Measurements from ENCODE around the gene C20orf144.
"Not testable (repeated sequence)": the region's sequence is repeated elsewhere in the genome, so short reads cannot be mapped to it uniquely, and the experiment has no call there.

The C20orf144 gene

DNA sequence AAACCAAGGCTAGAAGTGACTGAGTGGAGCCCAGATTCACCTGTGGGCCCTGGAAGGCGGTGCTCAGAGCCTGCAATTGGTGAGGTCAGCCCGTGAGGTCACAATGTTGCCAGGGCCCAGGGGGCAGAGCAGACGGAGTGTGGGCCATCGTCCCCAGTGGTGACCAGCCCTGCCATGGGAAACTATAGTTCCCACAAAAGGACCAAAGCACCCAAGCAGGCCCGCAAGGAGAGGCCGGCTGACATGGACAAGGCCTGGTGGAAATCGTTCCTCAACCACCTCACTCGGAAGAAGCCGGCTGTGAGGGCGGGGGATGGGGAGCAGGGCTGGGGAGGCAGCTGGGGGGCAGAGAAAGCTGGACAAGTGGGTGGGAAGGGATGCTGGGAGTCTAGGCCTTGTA, at the start of gene C20orf144:
Gene C20orf144, plus strand, starts transcription at position 156 of the 400 bp plus-strand sequence. Its CDS starts 19 bp downstream, at position 175.
- FAIRE-seq = no peak

DNA sequence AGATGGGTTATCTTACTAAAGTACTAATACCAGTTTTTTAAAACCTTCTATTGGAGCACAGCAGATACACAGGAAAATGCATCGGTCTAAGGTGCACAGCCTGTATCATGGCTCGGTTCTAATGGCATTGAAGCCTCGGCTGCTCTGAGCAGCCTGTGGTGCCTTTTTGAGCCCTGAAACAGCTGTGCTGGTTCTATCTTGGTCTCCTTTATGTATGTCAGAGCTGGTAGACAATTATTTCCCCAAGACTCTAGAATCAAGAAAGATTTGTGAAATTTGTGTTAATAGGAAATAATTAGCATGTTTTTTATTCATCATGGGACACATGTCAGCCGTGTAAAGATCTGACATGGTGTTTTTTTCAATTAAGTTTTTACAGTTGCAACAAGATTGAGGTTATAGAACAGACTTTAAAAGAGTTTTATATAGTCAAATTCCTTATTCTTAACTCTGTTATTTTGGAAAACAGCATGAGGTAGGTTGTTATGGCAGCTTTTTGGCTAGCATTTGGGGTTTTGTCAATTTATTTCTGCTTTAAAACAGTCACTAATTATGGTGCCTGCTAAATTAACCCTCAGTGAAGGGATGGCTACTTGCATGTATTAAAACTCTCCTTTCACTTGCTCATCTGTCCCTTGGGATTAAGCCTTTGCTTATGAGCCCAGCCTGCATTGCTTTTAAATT, 40.3 kb upstream of the C20orf144 start:
- no peak for FAIRE-seq

- FAIRE-seq = no peak
Observed at GRCh38 chr20:33622705-33623365, 39.3 kb upstream of the C20orf144 start.

DNA sequence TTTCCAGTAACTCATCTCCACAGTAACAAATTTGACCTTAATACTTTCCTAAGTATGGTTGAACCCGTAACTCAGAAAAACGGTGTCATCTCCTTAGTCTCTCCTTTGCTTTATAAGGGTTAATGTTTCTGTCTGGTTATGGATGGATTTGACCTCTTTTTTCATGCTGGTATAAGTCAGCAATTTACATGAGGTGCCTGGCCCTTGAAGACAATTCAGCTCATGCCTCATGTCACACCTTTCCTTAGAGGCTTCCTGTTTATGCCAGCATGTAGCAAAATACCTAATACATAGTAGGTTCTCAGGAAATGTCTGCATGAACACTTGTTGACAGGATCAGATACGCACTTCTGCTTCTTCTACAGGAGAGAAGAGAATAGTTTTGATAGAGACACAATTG, 37.7 kb upstream of the C20orf144 start:
- FAIRE-seq = no peak

GRCh38 chr20:33626190-33626589, 35.9 kb upstream of the C20orf144 start:
- no peak for FAIRE-seq

DNA sequence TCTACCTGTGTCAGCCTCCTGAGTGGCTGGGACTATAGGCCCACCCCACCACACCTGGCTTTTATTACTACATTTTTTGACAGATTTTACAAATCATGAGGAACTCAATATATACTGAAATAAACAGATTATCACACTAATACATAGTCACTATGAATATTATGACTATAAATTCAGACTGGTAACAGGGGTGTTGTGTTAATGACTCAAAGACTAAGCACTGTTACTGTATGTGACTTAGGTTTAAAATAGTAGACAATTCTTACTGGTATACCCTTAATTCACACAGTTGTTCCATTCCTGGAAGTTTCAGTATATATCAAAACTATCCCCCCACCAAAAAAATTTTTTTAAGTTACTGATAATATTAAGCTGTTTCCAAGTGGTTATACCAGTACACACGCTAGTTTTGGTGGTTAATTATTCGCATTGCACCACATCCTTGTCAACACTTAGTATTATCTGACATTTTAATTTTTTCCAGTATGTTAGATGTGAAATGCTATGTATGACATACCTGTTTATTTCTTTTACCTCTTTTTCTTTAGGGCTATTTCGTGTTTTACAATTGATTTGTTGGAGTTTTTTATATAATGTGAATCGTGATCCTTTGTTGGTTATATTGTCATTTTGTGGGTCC, 34.4 kb upstream of the C20orf144 start:
- no peak for FAIRE-seq

DNA sequence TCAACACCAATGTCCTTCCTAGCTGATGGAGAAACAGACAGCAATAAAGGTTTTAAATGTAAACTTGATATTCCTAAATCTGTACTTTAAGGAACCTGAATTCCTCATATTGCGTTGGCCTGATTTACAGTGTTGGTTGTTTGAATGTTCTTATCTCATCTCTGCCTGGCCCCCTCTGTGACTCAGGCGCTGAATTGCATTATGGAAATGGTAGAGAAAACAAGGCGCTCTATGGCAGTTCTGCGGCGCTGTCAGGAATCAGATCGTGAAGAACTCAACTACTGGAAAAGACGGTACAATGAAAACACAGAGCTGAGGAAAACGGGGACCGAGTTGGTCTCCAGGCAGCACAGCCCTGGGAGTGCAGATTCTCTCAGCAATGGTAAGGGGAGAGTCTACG, 32.6 kb upstream of the C20orf144 start:
- no peak for FAIRE-seq

DNA sequence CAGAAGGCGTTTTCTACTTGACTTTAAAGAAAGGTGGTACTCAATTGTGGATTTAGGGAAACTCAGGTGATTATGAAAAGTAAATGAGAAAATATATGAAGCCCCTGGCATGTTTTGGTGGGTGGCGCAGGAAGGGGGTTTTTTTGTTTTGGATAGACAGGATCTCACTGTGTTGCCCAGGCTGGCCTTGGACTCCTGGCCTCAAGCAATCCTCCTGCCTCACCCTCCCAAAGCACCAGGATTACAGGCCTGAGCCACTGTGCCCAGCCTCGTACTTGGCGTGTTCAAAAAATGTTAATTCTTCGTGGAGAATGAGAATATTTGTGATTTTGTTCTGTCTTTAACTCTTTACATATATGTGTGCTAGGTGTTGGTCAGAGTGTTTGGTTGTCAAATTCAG, 32.1 kb upstream of the C20orf144 start:
- FAIRE-seq = no peak

GRCh38 chr20:33630507-33630906, 31.6 kb upstream of the C20orf144 start:
- no peak for FAIRE-seq

DNA sequence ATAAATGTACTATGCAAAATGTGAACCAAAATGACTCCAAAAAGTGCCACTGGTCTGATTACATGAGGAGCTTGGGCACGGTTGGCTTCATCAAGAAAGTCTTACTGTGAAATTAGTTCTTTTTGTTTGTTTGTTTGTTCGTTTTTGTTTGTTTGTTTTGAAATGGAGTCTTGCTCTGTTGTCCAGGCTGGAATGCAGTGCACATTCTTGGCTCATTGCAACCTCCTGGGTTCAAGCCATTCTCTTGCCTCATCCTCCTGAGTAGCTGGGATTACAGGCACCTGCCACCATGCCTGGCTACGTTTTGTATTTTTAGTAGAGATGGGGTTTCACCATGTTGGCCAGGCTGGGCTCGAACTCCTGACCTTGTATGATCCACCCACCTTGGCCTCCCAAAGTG, 30.2 kb upstream of the C20orf144 start:
- FAIRE-seq = not testable (repeated sequence)

GRCh38 chr20:33635341-33635740, 26.8 kb upstream of the C20orf144 start:
- no peak for FAIRE-seq

GRCh38 chr20:33636776-33637175, 25.4 kb upstream of the C20orf144 start:
- no peak for FAIRE-seq

DNA sequence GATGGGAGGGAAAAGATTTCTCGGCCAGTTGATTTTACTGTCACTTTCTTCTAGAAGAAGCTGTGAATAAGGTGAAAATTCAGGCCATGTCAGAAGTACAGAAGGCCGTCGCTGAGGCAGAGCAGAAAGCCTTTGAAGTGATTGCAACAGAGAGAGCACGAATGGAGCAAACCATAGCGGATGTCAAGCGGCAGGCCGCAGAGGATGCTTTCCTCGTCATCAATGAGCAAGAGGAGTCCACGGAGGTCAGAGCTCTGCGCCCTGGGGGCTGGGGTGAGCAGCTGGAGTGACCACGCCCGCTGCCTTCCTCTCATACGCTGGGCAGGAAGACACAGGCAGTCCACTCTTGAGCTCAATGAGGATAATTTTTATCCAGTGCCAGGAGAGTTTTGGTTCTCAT, 21.8 kb upstream of the C20orf144 start:
- no peak for FAIRE-seq

GRCh38 chr20:33644313-33645071, 17.6 kb upstream of the C20orf144 start:
- no peak for FAIRE-seq

GRCh38 chr20:33645072-33645358, 17.1 kb upstream of the C20orf144 start:
- FAIRE-seq = no peak

- FAIRE-seq = no peak
Observed at GRCh38 chr20:33645396-33645795, 16.7 kb upstream of the C20orf144 start.

DNA sequence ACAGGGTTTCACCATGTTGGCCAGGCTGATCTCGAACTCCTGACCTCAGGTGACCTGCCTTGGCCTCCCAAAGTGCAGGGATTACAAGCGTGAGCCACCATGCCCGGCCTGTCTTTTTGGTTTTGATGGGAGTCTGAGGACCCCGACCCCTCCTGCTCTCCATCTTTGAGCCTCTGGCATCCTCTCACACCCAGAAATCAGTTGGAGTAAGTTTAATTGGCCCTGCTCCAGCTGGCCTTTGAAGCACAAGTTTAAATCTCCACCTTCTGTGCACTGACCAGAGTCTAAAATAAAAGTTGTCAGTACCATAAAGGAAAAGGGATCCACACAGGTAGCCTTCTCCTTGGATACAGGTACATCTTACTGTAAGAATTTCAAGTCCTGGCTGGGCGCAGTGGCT, 15.9 kb upstream of the C20orf144 start:
- FAIRE-seq = no peak

DNA sequence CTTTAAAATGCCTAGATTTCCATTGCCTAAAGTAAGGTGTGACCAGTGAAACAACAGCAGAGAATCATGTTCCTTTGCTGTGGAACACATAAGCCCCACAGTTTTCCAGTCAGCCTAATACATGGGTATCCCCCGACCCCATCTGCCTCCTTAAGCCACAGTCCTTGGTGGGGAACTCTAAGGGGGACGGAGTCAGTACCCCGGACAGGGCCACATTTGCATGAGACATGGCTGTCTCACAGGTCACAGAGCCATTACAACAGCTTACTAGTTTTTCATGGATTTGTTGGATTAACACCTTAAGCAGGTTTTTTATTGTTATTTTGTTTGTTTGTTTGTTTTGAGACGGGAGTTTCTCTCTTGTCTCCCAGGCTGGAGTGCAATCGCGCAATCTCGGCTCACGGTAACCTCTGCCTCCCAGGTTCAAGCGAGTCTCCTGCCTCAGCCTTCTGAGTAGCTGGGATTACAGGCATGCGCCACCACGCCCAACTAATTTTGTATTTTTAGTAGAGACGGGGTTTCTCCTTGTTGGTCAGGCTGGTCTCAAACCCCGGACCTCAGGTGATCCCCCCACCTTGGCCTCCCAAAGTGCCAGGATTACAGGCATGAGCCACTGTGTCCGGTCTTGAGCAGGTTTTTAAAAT, 15.0 kb upstream of the C20orf144 start:
- not testable (repeated sequence) for FAIRE-seq

GRCh38 chr20:33647603-33648395, 14.3 kb upstream of the C20orf144 start:
- no peak for FAIRE-seq

GRCh38 chr20:33648396-33649004, 13.6 kb upstream of the C20orf144 start:
- FAIRE-seq = no peak

DNA sequence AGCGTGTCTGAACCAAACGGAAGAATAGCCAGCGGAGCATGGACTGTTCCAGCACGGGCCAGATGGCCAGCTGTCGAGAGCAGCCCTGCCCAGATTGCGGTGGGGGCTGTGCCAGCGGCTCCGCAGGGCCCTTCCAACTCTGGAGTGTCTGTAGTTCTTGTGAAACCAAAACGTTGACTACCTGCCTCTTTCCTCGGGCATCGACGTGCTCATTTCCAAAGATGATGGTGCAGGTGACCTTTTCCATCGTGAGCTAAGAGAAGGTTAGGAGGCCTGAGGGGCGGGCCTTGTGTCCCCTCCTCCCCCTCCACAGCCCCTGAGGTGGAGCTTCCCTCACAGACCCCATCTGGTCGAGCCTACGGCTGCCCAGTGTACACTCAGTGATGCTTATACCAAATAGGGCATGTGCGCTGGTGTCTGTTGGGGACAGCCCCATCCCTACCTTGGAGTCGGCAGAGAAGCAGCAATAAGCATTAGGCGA, 12.9 kb upstream of the C20orf144 start:
- FAIRE-seq = no peak

Measured in G401.6 (cell line).